GM13976 (cell line): Measurements from ENCODE around the gene ANKRD11.

Experiments
- DNase-seq: peaks from one replicate; pipeline ENCODE4 v3.0.0; 2012; ENCODE audit warnings: low spot score
- in situ Hi-C: fragments of 300-500 bp; cut with MboI; formaldehyde crosslinking; loops from one replicate; pipeline ENCODE4 v1.12.0; 2022; ENCODE audit warnings: low sequenced_read_pairs, mixed read lengths, inconsistent platforms; ENCODE audit not compliant: unreplicated experiment
- TF ChIP-seq, protein P1 (sequence below): IDR thresholded peaks from 2 replicates; pipeline ENCODE4 v1.5.1; 2012; ENCODE audit warnings: borderline replicate concordance, mild to moderate bottlenecking; ENCODE audit not compliant: insufficient read depth; ENCODE audit errors: extremely low read depth, missing control alignments, control extremely low read depth

The ANKRD11 gene

DNA sequence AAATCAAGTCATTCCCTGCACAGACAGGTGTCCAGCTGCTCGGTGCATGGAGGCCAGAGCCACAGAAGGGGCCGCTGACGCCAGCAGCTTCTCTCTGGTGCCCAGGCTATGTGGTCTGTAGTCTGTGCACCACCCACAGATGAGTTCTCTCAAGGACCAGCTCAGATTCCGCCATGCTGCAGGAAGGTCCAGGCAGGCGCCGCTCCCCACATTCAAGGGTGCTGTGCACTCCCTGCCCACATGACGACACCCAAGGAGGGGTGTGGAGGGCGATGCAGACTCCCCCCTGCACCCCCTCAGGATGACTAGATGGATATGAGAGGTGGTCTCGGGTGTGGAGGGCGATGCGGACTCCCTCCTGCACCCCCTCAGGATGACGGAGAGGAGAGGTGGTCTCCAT lies 119.0 kb downstream of the ANKRD11 start:
- no peak for DNase-seq
- in situ Hi-C loops = no loop called here
- TF ChIP-seq, protein P1, sequence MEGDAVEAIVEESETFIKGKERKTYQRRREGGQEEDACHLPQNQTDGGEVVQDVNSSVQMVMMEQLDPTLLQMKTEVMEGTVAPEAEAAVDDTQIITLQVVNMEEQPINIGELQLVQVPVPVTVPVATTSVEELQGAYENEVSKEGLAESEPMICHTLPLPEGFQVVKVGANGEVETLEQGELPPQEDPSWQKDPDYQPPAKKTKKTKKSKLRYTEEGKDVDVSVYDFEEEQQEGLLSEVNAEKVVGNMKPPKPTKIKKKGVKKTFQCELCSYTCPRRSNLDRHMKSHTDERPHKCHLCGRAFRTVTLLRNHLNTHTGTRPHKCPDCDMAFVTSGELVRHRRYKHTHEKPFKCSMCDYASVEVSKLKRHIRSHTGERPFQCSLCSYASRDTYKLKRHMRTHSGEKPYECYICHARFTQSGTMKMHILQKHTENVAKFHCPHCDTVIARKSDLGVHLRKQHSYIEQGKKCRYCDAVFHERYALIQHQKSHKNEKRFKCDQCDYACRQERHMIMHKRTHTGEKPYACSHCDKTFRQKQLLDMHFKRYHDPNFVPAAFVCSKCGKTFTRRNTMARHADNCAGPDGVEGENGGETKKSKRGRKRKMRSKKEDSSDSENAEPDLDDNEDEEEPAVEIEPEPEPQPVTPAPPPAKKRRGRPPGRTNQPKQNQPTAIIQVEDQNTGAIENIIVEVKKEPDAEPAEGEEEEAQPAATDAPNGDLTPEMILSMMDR = no peak

DNA sequence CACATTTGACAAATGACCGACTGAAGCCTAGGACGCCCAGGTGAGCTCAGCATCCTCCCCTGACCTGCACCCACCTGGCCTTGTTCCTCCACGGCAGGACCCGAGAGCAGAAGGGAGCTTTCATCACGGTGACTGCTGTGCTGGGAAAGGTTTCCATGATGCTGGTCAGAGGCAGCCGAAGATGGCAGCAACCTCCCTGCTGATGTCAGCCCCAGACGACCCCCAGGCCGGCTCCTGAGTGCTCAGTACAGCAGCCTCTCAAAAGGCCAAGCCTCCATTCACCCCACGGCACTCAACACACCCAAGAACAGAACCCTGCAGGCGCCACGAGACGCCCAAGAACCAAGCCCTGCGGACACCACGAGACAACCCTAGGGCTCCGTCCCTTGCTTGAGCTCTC lies 119.8 kb downstream of the ANKRD11 start:
- in situ Hi-C loops = no loop called here
- TF ChIP-seq, protein P1 = no peak
- no peak for DNase-seq

DNA sequence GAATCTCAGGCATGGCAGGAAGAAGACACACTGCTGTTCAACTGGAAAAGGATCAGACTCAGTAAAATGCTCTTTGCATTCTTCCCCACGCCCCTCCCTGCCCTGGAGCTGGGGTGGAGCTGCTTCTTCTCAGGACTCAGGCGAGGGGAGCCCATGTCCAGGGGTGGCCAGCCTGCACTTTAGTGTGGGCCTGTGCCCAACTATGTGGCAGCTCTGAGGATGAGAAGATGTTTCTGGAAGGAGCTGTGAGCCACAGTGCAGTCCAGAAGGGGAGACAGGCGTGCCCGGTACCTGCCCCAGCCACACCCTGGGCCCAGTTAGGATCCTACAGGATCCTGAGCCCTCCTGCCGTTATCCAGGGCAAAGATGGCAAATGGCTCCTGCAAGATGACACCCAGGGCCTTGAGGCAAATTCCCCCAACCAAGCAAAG lies 120.3 kb downstream of the ANKRD11 start:
- in situ Hi-C loops = no loop called here
- TF ChIP-seq, protein P1 = no peak
- DNase-seq = no peak

DNA sequence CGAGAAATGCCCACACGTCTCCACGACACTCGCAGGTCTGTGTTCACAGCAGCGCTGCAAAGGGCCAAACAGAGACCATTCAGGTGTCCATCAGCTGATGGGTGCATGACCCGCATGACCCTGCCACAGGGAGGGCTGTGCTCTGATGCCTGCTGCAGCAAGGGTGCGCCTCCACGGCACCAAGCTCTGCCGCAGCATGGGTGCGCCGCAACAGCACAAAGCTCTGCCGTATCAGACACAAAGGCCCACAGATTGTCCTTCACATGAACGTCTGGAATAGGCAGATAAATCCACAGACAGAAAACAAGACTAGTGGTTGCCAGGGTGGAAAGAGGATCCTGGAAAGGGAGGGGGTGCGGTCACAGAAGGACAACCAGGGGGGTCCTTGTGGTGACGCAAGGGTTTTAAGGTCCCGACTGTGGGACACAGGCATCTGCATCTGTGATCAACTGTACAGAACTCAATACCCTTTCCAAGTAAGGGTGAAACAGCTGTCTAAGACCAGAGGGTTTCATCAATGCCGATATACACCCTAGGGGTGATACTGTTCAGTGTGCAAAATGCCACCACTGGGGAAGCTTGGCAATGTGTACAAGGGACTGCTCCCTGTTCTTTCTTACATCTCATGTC lies 121.0 kb downstream of the ANKRD11 start:
- TF ChIP-seq, protein P1 = no peak
- no peak for DNase-seq
- in situ Hi-C loops = no loop called here

DNA sequence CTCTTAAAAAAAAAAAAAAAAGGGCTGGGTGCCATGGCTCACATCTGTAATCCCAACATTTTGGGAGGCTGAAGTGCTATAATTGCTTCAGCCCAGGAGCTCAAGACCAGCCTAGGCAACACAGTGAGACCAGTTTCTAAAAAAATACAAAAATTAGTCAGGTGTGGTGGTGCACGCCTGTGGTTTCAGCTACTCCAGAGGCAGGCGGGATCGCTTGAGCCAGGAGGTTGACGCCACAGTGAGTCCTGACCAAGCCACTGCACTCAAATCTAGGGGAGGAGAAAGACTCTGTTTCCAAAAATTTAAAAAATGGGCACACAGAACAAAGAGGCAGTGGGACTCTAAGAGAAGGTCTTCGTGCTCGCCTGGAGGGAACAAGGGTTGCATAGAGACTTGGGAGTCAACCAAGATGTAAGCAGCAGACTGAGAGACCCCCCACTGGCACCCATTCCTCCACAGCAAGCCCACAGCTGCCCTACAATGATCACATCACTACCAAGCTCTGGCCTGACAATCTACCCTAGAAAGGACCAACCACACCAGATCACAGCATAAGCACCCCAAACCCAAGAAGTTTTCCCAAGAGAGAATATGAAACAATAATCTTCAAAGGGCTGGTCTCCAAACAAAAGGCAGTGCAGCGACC lies 121.6 kb downstream of the ANKRD11 start:
- TF ChIP-seq, protein P1 = no peak
- DNase-seq = no peak
- in situ Hi-C loops = no loop called here

DNA sequence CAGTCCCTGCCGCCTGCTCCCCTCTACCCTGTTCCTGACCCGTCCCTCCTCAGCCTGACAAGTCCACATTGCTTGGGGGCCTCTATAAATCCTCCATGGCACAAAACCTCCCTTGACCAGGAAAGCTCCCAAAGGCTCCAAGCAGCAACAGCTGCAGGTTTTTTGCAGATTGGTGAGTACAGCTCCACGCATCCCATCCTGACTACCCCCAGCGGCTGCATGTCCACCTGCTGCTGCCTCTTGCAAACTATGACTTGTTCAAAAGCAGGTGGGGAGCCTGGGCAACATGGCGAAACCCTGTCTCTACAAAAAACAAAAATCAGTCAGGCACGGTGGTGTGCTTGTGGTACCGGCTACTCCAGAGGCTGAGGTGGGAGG lies 122.8 kb downstream of the ANKRD11 start:
- TF ChIP-seq, protein P1 = no peak
- in situ Hi-C loops = no loop called here
- DNase-seq = no peak
